GF-D8 (cell line): Measurements from ENCODE around the gene IREB2.

Source experiments
- DNase-seq: peaks from one replicate; lab custom pipeline; 2025; lab: John Stamatoyannopoulos, UW

IREB2 gene

GRCh38 chr15:78550815-78551214 lies 112.8 kb downstream of the IREB2 start:
- DNase-seq, result no peak
